ENCODE measurements around the gene GABBR2. TPM values are rescaled to one million over a fixed set of nuclear protein-coding genes. Genes with fewer than 3 reads are reported as not detected.

Gene GABBR2
- total RNA-seq, 1 experiment from 2014 or later = 0.33 TPM

DNA sequence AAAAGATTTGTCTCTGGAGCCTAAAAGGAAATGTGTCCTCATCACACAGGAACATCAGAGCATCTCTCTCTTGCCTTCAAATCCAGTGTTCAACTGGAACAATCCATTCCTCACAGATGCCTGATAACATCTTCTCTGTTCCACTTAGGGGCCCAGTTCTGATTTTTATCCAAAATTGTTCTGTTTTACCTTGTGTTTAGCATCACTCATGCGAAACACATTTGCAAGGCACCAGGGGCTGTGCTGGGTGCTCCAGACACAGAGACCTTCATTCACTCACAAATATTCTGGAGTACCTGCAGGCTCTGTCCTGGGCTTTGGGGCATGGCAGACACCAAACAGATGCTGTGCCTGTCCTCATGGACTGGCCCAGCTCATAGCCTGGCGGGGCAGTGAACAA, 13.8 kb downstream of the GABBR2 start:
- no TSS peak for BruUV-seq (replicated peaks)
- TF ChIP-seq, protein P1, sequence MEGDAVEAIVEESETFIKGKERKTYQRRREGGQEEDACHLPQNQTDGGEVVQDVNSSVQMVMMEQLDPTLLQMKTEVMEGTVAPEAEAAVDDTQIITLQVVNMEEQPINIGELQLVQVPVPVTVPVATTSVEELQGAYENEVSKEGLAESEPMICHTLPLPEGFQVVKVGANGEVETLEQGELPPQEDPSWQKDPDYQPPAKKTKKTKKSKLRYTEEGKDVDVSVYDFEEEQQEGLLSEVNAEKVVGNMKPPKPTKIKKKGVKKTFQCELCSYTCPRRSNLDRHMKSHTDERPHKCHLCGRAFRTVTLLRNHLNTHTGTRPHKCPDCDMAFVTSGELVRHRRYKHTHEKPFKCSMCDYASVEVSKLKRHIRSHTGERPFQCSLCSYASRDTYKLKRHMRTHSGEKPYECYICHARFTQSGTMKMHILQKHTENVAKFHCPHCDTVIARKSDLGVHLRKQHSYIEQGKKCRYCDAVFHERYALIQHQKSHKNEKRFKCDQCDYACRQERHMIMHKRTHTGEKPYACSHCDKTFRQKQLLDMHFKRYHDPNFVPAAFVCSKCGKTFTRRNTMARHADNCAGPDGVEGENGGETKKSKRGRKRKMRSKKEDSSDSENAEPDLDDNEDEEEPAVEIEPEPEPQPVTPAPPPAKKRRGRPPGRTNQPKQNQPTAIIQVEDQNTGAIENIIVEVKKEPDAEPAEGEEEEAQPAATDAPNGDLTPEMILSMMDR (IDR thresholded peaks at IDR 0.05; ENCODE audit: unreplicated experiment) = no peak
- Mint-ChIP-seq H3K4me1 (ENCODE audit: low read depth, unreplicated experiment) (no peaks in the 10 kb centered on the region), H3K27me3 (ENCODE audit: unreplicated experiment) (peaks cover 48% of the 10 kb centered on the region), H3K4me3 (ENCODE audit: low read depth, unreplicated experiment) (no peak overlapping the region), H3K36me3 (ENCODE audit: insufficient read depth, unreplicated experiment) (no peaks in the 10 kb centered on the region), H3K27ac (ENCODE audit: unreplicated experiment) (no peak overlapping the region), H3K9me3 (ENCODE audit: low read depth, unreplicated experiment) (no peaks in the 10 kb centered on the region)
- intact Hi-C loops (cut with micrococcal nuclease; ENCODE audit: unreplicated experiment) = no loop called here
- no peak for DNase-seq
- CTCF ChIA-PET = no interaction called here

DNA sequence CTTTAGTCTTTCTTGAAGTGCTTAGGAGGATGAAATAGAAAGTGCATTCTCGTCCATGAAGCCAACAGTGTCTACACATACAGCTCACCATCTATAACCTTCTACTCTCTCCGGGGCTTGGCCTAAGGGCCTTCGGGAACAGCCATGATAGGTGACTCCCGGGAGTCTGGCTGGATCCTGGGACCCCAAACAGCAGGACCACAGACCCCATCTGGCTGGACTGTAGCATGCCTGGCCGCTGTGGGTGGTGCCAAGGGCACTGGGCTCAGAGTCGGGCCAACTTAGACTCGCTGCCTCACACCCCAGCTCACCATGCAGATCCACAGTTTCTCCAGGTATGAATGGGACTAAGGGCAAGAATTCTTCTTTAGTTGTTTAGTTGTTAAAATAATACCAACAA, 16.3 kb downstream of the GABBR2 start:
- CTCF ChIA-PET = no interaction called here
- no peak for DNase-seq
- intact Hi-C loops (cut with micrococcal nuclease; ENCODE audit: unreplicated experiment) = no loop called here
- TF ChIP-seq, protein P1 (IDR thresholded peaks at IDR 0.05; ENCODE audit: unreplicated experiment) = no peak
- Mint-ChIP-seq H3K36me3 (ENCODE audit: insufficient read depth, unreplicated experiment) (no peaks in the 10 kb centered on the region), H3K9me3 (ENCODE audit: low read depth, unreplicated experiment) (no peaks in the 10 kb centered on the region), H3K4me1 (ENCODE audit: low read depth, unreplicated experiment) (peaks cover 6% of the 10 kb centered on the region), H3K27ac (ENCODE audit: unreplicated experiment) (no peak overlapping the region), H3K4me3 (ENCODE audit: low read depth, unreplicated experiment) (no peak overlapping the region), H3K27me3 (ENCODE audit: unreplicated experiment) (peaks cover 32% of the 10 kb centered on the region)
- no TSS peak for BruUV-seq (replicated peaks)

DNA sequence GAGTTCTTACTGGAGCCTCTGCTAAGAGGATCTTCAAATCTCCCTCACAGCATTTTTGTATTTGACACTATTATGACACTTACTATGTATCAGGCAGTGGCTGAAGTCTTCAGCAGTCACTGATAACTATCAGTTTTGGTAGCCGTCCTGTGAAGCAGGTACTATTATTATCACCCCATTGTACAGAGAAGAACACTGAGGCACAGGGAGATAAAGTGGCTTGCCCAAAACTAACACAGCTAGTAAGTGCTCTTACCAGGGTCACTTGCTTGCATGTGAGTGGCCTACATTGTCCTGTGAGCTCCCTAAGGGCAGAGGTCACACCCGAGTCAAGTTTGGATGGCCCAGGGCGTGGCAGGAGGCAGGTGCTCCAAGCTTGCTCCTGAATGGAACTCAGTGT, 16.8 kb downstream of the GABBR2 start:
- BruUV-seq (replicated peaks) = no TSS peak
- peaks cover 32% of the 10 kb centered on the region for H3K27me3 Mint-ChIP-seq (ENCODE audit: unreplicated experiment)
- H3K27ac Mint-ChIP-seq (ENCODE audit: unreplicated experiment) = no peak overlapping the region
- no peaks in the 10 kb centered on the region for H3K9me3 Mint-ChIP-seq (ENCODE audit: low read depth, unreplicated experiment)
- CTCF ChIA-PET = no interaction called here
- H3K4me1 Mint-ChIP-seq (ENCODE audit: low read depth, unreplicated experiment) = peaks cover 11% of the 10 kb centered on the region
- intact Hi-C loops (cut with micrococcal nuclease; ENCODE audit: unreplicated experiment) = no loop called here
- H3K36me3 Mint-ChIP-seq (ENCODE audit: insufficient read depth, unreplicated experiment) = no peaks in the 10 kb centered on the region
- no peak overlapping the region for H3K4me3 Mint-ChIP-seq (ENCODE audit: low read depth, unreplicated experiment)
- DNase-seq = no peak
- TF ChIP-seq, protein P1 (IDR thresholded peaks at IDR 0.05; ENCODE audit: unreplicated experiment) = no peak

DNA sequence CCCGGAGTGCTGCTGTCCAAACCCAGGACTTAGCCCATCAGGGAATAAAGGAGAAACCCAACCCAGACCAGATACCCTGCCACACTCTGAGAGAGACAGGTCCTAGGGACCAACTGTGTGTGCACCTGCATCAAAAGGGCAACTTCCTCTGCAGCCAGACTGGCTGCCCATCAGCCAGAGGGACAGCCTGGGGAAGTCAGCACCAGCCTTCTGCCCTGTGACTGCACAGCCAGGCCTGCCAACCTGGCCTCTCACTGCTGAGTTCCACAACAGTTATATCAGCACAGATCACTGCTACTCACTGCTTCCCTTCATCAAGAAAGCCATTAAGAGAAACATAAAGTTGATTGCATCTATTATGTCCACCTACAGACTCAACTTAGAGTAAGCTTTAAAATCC, 18.0 kb downstream of the GABBR2 start:
- Mint-ChIP-seq H3K4me3 (ENCODE audit: low read depth, unreplicated experiment) (no peak overlapping the region), H3K27ac (ENCODE audit: unreplicated experiment) (no peak overlapping the region), H3K4me1 (ENCODE audit: low read depth, unreplicated experiment) (peaks cover 16% of the 10 kb centered on the region), H3K27me3 (ENCODE audit: unreplicated experiment) (peaks cover 21% of the 10 kb centered on the region), H3K36me3 (ENCODE audit: insufficient read depth, unreplicated experiment) (no peaks in the 10 kb centered on the region), H3K9me3 (ENCODE audit: low read depth, unreplicated experiment) (no peaks in the 10 kb centered on the region)
- BruUV-seq (replicated peaks) = no TSS peak
- intact Hi-C loops (cut with micrococcal nuclease; ENCODE audit: unreplicated experiment) = no loop called here
- DNase-seq = no peak
- TF ChIP-seq, protein P1 (IDR thresholded peaks at IDR 0.05; ENCODE audit: unreplicated experiment) = no peak
- CTCF ChIA-PET = no interaction called here
